Measurements from ENCODE around the gene ZNF454. TPM values are rescaled to one million over a fixed set of nuclear protein-coding genes. Genes with fewer than 3 reads are reported as not detected.

The ZNF454 gene
- total RNA-seq = 0.48 and 0.64 TPM in 2 replicates

GRCh38 chr5:178940569-178941360, at the start of gene ZNF454:
Gene ZNF454, plus strand, starts transcription at chr5:178941198. Its CDS starts 1,594 bp downstream, at chr5:178942792.

GRCh38 chr5:178895615-178896571, 45.1 kb upstream of the ZNF454 start, which contains the start of gene ZFP2:
Gene ZFP2, plus strand, starts transcription at chr5:178895913. Its CDS starts 35,401 bp downstream, at chr5:178931314.

GRCh38 chr5:178994580-178995340, 53.8 kb downstream of the ZNF454 start, which contains the start of gene GRM6:
Gene GRM6, minus strand, starts transcription at chr5:178995320. Its CDS starts 376 bp downstream, at chr5:178994944.

Other genes with a start within 250 kb of the ZNF454 start
- 8.1 and 11.8 TPM in 2 replicates for gene ZNF354A, start 210.5 kb upstream of the ZNF454 start, total RNA-seq
- 5.8 TPM in 2 replicates for gene ZNF354B, start 81.2 kb upstream of the ZNF454 start, total RNA-seq
- gene ZFP2, start 45.3 kb upstream of the ZNF454 start, total RNA-seq = 0.72 and 1.5 TPM in 2 replicates
- gene GRM6, start 54.1 kb downstream of the ZNF454 start, total RNA-seq = not detected in 2 replicates
- 2.4 and 2.8 TPM in 2 replicates for gene ZNF879, start 82.6 kb downstream of the ZNF454 start, total RNA-seq
- 1.9 and 3.0 TPM in 2 replicates for gene ZNF354C, start 119.2 kb downstream of the ZNF454 start, total RNA-seq